HepG2 (cell line): ENCODE results near the gene SCIN. TPM values are rescaled to one million over a fixed set of nuclear protein-coding genes. Genes with fewer than 3 reads are reported as not detected.

Experiments used
- FOXA1 ChIP-seq, 2 experiments: fragments of 450-650 bp in 1 of 2; sonication (generic) in 1 of 2; formaldehyde crosslinking in 1 of 2; IDR thresholded peaks; 2 replicates each; pipeline versions ENCODE4 v1.4.0 to v1.6.1; 2016 to 2020; ENCODE audit warnings: missing genetic modification reagents in 1 of 2
- FOXK1 ChIP-seq: sonication (generic); formaldehyde crosslinking; IDR thresholded peaks from 2 replicates; pipeline ENCODE4 v1.4.0; 2020; ENCODE audit warnings: low read depth, missing genetic modification reagents, borderline replicate concordance
- MTA3 ChIP-seq: sonication (generic); formaldehyde crosslinking; IDR thresholded peaks from 2 replicates; pipeline ENCODE4 v1.4.0; 2020; ENCODE audit warnings: missing genetic modification reagents
- SAP130 ChIP-seq: IDR thresholded peaks from 2 replicates; pipeline ENCODE4 v1.6.1; 2016; ENCODE audit warnings: low read depth
- SMARCC2 ChIP-seq: fragments of 450-650 bp; IDR thresholded peaks from 2 replicates; pipeline ENCODE4 v1.6.1; 2017; ENCODE audit warnings: antibody characterized with exemption, mild to moderate bottlenecking
- ZNF883 ChIP-seq: sonication (generic); formaldehyde crosslinking; IDR thresholded peaks from 2 replicates; pipeline ENCODE4 v1.5.1; 2020; ENCODE audit warnings: mild to moderate bottlenecking, missing genetic modification reagents; ENCODE audit errors: not compliant biosample characterization
- polyA plus RNA-seq, 8 experiments: library from polyadenylated mRNA; depleted of rRNA in 3 of 8; stranded (reverse) in 7 of 8; unstranded in 1 of 8; fragments of >200 nt; fragmentation: Illumina TruSeq in 4 of 8; extraction: Trizol in 4 of 8; gene quantifications; 2 replicates each; pipeline versions ENCODE4 v1.2.1 to v1.2.3, GENCODE V29; 2011 to 2016; ENCODE audit warnings: low read depth in 4 of 8, missing spikeins in 1 of 8, mixed read lengths in 1 of 8; ENCODE audit not compliant: insufficient read depth in 1 of 8
- total RNA-seq, 5 experiments: library from RNA; depleted of rRNA; stranded (reverse); fragments of >200 nt; fragmentation: Illumina TruSeq; extraction: Trizol; gene quantifications; 2 replicates each; pipeline ENCODE4 v1.2.3, GENCODE V29; 2016; ENCODE audit warnings: low read depth in 1 of 5
- TF ChIP-seq, protein P1 (sequence below): sonication (generic); formaldehyde crosslinking; IDR thresholded peaks from 2 replicates; pipeline ENCODE4 v1.4.0; 2020; ENCODE audit warnings: low read depth, missing genetic modification reagents
- TF ChIP-seq, protein P2 (sequence below): sonication (generic); formaldehyde crosslinking; IDR thresholded peaks from 2 replicates; pipeline ENCODE4 v1.4.0; 2020; ENCODE audit warnings: missing genetic modification reagents, borderline replicate concordance
- TF ChIP-seq, protein P3 (sequence below): sonication (generic); formaldehyde crosslinking; IDR thresholded peaks from 2 replicates; pipeline ENCODE4 v1.4.0; 2020; ENCODE audit warnings: mild to moderate bottlenecking, missing genetic modification reagents, borderline replicate concordance
- TF ChIP-seq, protein P4 (sequence below), 2 experiments: sonication (generic) in 1 of 2; formaldehyde crosslinking in 1 of 2; IDR thresholded peaks; 2 replicates each; pipeline versions ENCODE4 v1.4.0 to v1.6.1; 2016 to 2020; ENCODE audit warnings: borderline replicate concordance in 1 of 2, low read depth in 1 of 2, mild to moderate bottlenecking in 1 of 2, missing genetic modification reagents in 1 of 2

Gene SCIN
- total and polyA plus RNA-seq, 2 of the 13 experiments (the other 11 are each of a cell fraction or from before 2014, with no cell fraction given): not detected

DNA sequence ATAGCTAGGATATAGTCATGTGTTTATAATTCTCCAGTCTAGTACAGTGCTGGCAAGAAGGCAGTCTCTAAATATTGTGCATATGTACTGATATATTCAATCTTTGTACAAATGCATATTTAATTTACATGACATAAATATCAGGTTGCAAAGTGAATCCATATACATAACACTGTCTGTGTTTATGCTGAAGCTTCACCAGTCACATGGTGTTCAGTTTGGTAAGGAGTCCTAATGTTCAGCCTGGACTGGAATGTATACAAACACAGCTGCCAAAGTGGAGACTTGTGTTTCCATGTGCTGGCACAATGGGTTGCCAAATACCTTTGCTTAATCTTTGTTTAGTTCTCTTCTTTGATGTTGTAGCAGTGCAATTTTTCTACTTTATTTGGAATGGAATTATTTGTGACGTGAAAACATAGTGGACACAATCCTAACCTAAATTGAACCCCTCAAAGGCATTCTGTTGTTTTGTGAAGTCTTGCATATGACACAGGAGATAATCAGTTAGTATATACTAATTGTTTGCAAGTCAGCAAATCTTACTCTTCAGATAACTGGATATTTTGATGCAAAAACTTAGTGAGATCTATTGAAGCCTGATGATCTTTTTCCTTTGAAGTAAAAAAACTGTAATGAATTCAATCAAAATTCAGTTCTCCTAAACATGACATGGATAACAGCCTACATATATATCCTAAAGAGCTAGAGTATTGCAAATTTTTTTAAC lies 99.6 kb downstream of the SCIN start (continued):
- TF ChIP-seq, protein P1, sequence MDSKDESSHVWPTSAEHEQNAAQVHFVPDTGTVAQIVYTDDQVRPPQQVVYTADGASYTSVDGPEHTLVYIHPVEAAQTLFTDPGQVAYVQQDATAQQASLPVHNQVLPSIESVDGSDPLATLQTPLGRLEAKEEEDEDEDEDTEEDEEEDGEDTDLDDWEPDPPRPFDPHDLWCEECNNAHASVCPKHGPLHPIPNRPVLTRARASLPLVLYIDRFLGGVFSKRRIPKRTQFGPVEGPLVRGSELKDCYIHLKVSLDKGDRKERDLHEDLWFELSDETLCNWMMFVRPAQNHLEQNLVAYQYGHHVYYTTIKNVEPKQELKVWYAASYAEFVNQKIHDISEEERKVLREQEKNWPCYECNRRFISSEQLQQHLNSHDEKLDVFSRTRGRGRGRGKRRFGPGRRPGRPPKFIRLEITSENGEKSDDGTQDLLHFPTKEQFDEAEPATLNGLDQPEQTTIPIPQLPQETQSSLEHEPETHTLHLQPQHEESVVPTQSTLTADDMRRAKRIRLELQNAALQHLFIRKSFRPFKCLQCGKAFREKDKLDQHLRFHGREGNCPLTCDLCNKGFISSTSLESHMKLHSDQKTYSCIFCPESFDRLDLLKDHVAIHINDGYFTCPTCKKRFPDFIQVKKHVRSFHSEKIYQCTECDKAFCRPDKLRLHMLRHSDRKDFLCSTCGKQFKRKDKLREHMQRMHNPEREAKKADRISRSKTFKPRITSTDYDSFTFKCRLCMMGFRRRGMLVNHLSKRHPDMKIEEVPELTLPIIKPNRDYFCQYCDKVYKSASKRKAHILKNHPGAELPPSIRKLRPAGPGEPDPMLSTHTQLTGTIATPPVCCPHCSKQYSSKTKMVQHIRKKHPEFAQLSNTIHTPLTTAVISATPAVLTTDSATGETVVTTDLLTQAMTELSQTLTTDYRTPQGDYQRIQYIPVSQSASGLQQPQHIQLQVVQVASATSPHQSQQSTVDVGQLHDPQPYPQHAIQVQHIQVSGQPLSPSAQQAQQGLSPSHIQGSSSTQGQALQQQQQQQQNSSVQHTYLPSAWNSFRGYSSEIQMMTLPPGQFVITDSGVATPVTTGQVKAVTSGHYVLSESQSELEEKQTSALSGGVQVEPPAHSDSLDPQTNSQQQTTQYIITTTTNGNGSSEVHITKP (CRISPR knock-in tag): no peak
- TF ChIP-seq ZNF883 (no peak), SMARCC2 (no peak), FOXK1 (peak; percentile 73; the same call in 1 of the 2 replicates), SAP130 (CRISPR knock-in tag) (peak; percentile 62), MTA3 (CRISPR knock-in tag) (no peak), FOXA1 (IDR thresholded peaks at IDR 0.05) (no peak), FOXA1 (CRISPR knock-in tag; IDR thresholded peaks at IDR 0.05) (peak; percentile 79)
- TF ChIP-seq, protein P2, sequence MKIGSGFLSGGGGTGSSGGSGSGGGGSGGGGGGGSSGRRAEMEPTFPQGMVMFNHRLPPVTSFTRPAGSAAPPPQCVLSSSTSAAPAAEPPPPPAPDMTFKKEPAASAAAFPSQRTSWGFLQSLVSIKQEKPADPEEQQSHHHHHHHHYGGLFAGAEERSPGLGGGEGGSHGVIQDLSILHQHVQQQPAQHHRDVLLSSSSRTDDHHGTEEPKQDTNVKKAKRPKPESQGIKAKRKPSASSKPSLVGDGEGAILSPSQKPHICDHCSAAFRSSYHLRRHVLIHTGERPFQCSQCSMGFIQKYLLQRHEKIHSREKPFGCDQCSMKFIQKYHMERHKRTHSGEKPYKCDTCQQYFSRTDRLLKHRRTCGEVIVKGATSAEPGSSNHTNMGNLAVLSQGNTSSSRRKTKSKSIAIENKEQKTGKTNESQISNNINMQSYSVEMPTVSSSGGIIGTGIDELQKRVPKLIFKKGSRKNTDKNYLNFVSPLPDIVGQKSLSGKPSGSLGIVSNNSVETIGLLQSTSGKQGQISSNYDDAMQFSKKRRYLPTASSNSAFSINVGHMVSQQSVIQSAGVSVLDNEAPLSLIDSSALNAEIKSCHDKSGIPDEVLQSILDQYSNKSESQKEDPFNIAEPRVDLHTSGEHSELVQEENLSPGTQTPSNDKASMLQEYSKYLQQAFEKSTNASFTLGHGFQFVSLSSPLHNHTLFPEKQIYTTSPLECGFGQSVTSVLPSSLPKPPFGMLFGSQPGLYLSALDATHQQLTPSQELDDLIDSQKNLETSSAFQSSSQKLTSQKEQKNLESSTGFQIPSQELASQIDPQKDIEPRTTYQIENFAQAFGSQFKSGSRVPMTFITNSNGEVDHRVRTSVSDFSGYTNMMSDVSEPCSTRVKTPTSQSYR: peak; percentile 22; the same call in 1 of the 2 replicates
- TF ChIP-seq, protein P3, sequence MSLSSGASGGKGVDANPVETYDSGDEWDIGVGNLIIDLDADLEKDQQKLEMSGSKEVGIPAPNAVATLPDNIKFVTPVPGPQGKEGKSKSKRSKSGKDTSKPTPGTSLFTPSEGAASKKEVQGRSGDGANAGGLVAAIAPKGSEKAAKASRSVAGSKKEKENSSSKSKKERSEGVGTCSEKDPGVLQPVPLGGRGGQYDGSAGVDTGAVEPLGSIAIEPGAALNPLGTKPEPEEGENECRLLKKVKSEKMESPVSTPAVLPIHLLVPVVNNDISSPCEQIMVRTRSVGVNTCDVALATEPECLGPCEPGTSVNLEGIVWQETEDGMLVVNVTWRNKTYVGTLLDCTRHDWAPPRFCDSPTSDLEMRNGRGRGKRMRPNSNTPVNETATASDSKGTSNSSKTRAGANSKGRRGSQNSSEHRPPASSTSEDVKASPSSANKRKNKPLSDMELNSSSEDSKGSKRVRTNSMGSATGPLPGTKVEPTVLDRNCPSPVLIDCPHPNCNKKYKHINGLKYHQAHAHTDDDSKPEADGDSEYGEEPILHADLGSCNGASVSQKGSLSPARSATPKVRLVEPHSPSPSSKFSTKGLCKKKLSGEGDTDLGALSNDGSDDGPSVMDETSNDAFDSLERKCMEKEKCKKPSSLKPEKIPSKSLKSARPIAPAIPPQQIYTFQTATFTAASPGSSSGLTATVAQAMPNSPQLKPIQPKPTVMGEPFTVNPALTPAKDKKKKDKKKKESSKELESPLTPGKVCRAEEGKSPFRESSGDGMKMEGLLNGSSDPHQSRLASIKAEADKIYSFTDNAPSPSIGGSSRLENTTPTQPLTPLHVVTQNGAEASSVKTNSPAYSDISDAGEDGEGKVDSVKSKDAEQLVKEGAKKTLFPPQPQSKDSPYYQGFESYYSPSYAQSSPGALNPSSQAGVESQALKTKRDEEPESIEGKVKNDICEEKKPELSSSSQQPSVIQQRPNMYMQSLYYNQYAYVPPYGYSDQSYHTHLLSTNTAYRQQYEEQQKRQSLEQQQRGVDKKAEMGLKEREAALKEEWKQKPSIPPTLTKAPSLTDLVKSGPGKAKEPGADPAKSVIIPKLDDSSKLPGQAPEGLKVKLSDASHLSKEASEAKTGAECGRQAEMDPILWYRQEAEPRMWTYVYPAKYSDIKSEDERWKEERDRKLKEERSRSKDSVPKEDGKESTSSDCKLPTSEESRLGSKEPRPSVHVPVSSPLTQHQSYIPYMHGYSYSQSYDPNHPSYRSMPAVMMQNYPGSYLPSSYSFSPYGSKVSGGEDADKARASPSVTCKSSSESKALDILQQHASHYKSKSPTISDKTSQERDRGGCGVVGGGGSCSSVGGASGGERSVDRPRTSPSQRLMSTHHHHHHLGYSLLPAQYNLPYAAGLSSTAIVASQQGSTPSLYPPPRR (CRISPR knock-in tag): no peak
- TF ChIP-seq, protein P4, sequence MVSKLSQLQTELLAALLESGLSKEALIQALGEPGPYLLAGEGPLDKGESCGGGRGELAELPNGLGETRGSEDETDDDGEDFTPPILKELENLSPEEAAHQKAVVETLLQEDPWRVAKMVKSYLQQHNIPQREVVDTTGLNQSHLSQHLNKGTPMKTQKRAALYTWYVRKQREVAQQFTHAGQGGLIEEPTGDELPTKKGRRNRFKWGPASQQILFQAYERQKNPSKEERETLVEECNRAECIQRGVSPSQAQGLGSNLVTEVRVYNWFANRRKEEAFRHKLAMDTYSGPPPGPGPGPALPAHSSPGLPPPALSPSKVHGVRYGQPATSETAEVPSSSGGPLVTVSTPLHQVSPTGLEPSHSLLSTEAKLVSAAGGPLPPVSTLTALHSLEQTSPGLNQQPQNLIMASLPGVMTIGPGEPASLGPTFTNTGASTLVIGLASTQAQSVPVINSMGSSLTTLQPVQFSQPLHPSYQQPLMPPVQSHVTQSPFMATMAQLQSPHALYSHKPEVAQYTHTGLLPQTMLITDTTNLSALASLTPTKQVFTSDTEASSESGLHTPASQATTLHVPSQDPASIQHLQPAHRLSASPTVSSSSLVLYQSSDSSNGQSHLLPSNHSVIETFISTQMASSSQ (IDR thresholded peaks at IDR 0.05; ENCODE audit: low read depth): 0 out of 2 replicates have a peak, but pooled peaks have one; percentile 19
- TF ChIP-seq, protein P4 (CRISPR knock-in tag; IDR thresholded peaks at IDR 0.05; ENCODE audit: borderline replicate concordance): peak; percentile 28; the same call in 1 of the 2 replicates
